C4-2B (cell line): Measurements from ENCODE around the gene JMJD8.
A peak's percentile ranks its signal among the peaks of the same experiment; 100 is the strongest.

Source experiments
- H3K27ac ChIP-seq: fragments of 450-650 bp; 2 replicates; pipeline ENCODE4 v1.5.1; 2017
- ZFX ChIP-seq: fragments of 450-650 bp; IDR thresholded peaks from 2 replicates; pipeline ENCODE4 v1.6.1; 2017
- TF ChIP-seq, protein P1 (sequence below): fragments of 450-650 bp; conservative IDR thresholded peaks from 2 replicates; pipeline ENCODE4 v1.5.1; 2017; ENCODE audit warnings: mild to moderate bottlenecking

JMJD8 gene

DNA sequence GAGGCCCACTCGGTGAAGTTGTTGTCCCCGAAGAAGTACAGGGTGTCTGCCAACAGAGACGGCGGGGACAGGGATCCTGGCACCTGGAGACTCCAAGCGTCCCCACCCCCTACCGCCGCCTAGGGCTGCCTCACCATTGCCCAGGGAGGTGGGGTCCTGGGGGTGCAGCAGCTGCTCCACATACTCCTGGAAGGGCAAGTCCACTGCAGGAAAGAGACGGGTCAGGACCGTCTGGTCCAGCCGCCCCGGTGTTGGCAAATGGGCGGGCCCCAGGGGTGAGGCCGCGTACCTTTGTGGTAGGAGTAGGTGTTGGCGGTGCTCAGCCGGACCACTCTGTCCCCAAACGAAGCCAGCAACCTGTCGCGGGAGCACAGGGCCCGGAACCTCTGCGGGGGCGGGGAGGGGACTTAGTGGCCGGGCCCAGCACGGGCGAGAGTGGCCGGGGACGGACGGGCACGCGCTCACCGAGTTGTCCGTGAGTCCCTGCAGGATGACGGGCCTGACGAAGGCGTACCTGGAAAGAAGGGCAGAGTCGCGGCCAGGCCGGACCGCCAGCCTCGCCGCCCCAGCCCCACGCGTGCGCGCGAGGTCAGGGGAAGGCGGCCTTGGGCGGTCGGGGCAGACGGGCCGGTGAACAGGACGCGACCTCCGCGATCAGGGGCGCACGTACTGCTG, 601 bp downstream of the JMJD8 start:
- H3K27ac ChIP-seq: peak overlapping the region; percentile 94

DNA sequence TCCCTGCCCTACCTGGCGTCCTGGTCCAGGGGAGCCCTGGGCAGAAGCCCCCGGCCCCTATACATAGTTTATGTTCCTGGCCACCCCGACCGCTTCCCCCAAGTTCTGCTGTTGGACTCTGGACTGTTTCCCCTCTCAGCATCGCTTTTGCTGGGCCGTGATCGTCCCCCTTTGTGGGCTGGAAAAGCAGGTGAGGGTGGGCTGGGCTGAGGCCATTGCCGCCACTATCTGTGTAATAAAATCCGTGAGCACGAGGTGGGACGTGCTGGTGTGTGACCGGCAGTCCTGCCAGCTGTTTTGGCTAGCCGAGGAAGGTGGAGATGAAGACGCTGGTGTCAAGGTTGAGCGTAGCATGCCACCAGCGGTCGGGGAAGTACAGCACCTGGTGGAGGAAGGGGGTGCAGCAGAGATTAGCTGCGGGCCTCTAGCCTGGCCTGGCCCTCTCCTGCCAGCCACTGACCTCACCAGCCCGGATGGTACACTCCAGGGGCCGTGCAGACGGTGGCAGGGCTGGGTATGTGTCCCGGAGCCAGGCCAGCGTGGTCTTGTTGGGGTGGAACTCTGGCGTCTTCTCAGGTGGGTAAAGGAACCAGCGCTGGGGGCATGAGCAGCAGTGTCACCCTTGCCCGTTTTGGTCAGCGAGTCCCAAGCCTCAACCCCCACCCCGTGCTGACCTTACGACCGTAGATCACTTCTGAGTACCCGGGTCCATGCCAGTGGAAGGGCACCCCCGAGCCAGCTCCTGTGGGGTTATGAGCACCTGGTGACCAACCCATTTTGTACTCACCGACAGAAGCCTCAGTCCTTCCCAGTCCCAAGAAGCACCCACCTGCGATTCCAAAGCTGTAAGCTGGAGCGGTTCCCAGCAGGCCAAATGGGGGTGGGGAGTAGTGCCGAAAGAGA, 1.4 kb downstream of the JMJD8 start:
- TF ChIP-seq, protein P1, sequence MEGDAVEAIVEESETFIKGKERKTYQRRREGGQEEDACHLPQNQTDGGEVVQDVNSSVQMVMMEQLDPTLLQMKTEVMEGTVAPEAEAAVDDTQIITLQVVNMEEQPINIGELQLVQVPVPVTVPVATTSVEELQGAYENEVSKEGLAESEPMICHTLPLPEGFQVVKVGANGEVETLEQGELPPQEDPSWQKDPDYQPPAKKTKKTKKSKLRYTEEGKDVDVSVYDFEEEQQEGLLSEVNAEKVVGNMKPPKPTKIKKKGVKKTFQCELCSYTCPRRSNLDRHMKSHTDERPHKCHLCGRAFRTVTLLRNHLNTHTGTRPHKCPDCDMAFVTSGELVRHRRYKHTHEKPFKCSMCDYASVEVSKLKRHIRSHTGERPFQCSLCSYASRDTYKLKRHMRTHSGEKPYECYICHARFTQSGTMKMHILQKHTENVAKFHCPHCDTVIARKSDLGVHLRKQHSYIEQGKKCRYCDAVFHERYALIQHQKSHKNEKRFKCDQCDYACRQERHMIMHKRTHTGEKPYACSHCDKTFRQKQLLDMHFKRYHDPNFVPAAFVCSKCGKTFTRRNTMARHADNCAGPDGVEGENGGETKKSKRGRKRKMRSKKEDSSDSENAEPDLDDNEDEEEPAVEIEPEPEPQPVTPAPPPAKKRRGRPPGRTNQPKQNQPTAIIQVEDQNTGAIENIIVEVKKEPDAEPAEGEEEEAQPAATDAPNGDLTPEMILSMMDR: no peak; the same call in 1 of the 2 replicates
- TF ChIP-seq ZFX: no peak
- H3K27ac ChIP-seq: peak overlapping the region; percentile 94

More for the DNA sequence above, 601 bp downstream of the JMJD8 start:
- TF ChIP-seq ZFX: peak; percentile 83
- TF ChIP-seq, protein P1: no peak

DNA sequence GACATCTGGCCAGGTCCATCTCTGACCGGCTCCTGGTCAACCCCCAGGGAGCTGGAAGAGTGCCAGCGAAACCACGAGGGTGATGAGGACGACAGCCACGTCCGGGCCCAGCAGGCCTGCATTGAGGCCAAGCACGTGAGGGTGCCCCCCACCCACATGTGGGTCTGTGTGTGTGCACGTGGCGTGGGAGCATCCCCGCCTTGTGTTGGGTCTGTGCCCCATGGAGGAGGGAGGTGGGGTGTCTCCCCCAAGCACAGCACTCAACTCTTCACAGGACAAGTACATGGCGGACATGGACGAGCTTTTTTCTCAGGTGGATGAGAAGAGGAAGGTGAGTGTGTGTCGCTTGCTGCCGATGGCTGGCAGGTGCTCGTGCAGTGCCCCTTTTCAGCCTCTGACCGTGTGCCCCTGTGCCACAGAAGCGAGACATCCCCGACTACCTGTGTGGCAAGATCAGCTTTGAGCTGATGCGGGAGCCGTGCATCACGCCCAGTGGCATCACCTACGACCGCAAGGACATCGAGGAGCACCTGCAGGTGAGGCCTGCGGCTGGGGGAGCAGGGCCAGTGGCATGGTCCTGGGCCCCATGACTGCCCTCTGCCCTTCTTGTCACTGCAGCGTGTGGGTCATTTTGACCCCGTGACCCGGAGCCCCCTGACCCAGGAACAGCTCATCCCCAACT, 2.2 kb downstream of the JMJD8 start:
- peak overlapping the region; percentile 94 for H3K27ac ChIP-seq
- TF ChIP-seq, protein P1: no peak
- no peak for TF ChIP-seq ZFX

DNA sequence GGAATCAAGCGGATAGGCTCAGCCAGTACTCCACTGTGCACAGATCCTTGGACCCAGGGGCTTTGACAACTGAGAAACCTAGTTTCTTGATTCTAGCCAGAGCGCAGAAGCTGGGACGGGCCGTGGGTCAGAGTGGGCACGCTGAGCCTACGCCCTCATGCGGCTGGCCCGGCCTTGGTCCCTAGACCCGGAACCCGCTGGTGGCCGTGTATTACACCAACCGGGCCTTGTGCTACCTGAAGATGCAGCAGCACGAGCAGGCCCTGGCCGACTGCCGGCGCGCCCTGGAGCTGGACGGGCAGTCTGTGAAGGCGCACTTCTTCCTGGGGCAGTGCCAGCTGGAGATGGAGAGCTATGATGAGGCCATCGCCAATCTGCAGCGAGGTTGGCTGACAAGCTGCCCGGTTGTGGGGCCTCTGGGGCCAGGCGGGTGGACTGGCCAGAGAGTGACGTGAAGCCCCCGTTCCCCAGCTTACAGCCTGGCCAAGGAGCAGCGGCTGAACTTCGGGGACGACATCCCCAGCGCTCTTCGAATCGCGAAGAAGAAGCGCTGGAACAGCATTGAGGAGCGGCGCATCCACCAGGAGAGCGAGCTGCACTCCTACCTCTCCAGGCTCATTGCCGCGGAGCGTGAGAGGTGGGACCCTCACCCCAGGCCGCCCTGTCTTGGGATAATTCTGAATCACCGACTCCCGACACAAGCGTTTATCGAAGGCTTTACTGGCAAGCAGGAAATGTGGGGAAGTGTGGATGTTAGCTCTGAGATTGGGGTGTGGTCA, 3.0 kb downstream of the JMJD8 start:
- peak overlapping the region; percentile 94 for H3K27ac ChIP-seq
- 0 out of 2 replicates have a peak, but pooled peaks have one; percentile 26 for TF ChIP-seq ZFX
- TF ChIP-seq, protein P1: no peak; the same call in 1 of the 2 replicates

DNA sequence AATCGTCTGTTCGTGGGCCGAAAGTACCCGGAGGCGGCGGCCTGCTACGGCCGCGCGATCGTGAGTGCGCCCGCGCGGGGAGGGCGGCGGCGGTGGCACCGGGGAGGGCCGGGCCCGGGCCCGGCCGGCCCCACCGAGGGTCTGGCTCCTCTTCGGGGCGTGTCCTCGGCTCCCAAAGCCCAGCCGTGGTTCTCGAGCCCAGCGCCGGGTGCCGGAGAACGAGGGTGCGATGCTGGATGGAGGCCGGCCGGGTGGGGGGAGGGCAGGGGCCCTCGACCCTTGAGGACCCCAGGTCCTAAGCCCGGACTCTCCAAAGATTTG, 3.5 kb downstream of the JMJD8 start:
- H3K27ac ChIP-seq: peak overlapping the region; percentile 94
- TF ChIP-seq, protein P1: no peak
- peak; percentile 65 for TF ChIP-seq ZFX

DNA sequence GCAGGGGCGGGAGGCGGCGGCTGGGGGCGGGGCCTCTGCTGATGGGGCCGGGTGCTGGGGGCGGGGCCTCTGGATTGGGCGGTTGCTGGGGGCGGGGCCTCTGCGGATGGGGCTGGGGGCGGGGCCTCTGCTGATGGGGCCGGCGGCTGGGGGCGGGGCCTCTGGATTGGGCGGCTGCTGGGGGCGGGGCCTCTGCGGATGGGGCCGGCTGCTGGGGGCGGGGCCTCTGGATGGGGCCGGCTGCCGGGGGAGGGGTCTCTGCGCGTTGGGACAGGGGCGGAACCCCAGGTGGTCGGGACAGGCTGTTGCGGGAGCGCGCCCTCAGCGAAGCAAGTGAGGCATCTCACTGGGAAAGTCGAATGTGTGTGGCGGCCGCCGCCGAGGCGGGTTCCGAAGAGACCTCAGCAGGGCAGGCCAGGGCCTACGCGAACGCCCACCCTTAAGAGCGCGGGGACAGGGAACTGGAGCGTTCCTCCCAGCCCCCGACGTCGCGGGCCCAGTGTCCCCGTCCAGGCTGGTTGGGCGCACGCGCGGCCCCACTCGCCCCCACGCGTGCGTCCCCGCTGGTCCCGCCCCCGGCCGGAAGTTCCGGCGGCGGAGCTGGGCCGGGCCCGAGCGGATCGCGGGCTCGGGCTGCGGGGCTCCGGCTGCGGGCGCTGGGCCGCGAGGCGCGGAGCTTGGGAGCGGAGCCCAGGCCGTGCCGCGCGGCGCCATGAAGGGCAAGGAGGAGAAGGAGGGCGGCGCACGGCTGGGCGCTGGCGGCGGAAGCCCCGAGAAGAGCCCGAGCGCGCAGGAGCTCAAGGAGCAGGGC, 4.1 kb downstream of the JMJD8 start, which contains the start of gene STUB1:
Gene STUB1, plus strand, starts transcription at position 597 of the 811 bp plus-strand sequence. Its CDS starts 116 bp downstream, at position 713.
- H3K27ac ChIP-seq: peak within 1 kb of the TSS; percentile 94

More for the DNA sequence above, 4.1 kb downstream of the JMJD8 start, which contains the start of gene STUB1:
- peak; percentile 73; the same call in 1 of the 2 replicates for TF ChIP-seq ZFX
- TF ChIP-seq, protein P1: no peak
